ENCODE results near the gene CCT3. TPM values are rescaled to one million over a fixed set of nuclear protein-coding genes. Genes with fewer than 3 reads are reported as not detected.
"Not testable (repeated sequence)": the region's sequence is repeated elsewhere in the genome, so short reads cannot be mapped to it uniquely, and the experiment has no call there.

The CCT3 gene
- total RNA-seq, 2 donors from 2014 or later = 299 to 338 TPM

- H3K27me3 Mint-ChIP-seq = peaks cover 31 to 43% of the 10 kb centered on the region in 2 donors
- H3K27ac Mint-ChIP-seq = no peak overlapping the region
- no peak for DNase-seq (ENCODE audit: low spot score)
- no peaks in the 10 kb centered on the region for H3K4me1 Mint-ChIP-seq (ENCODE audit: low read depth in 2 of 2)
- ATAC-seq = no peak
- no peaks in the 10 kb centered on the region for H3K36me3 Mint-ChIP-seq
- no peaks in the 10 kb centered on the region for H3K9me3 Mint-ChIP-seq
- no peak overlapping the region for H3K4me3 Mint-ChIP-seq
These were observed 21.9 kb upstream of the CCT3 start for GRCh38 chr1:156359973-156360372.

GRCh38 chr1:156359249-156359648, 21.2 kb upstream of the CCT3 start:
- no peak overlapping the region for H3K4me3 Mint-ChIP-seq
- no peaks in the 10 kb centered on the region for H3K36me3 Mint-ChIP-seq
- no peak overlapping the region for H3K27ac Mint-ChIP-seq
- H3K4me1 Mint-ChIP-seq (ENCODE audit: low read depth in 2 of 2) = no peaks in the 10 kb centered on the region
- H3K27me3 Mint-ChIP-seq = peaks cover 25 to 37% of the 10 kb centered on the region in 2 donors
- no peak for ATAC-seq
- no peak for DNase-seq (ENCODE audit: low spot score)
- H3K9me3 Mint-ChIP-seq = no peaks in the 10 kb centered on the region

DNA sequence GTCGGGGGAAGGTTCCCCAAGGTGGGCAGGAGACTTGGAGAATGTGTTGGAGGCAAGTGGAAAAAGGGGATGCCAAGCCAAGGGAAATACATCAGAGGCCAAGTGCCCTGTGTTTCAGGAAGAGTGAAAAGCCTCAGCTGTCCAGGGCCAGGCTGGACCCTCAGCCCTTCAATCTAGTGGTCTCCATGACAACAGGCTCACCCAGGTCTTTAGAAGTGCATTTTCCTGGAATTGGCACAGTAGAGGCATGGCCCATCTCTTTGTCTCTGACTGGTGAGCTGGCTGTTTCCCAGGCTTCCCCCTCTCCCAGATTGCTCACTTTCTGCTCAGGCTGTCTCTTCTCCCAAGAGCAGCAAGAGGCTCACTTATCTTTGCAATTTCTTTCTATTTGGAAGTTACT, 20.5 kb upstream of the CCT3 start:
- H3K27me3 Mint-ChIP-seq = peaks cover 21 to 37% of the 10 kb centered on the region in 2 donors
- no peak for ATAC-seq

GRCh38 chr1:156357977-156358376, 19.9 kb upstream of the CCT3 start:
- Mint-ChIP-seq H3K4me1 (ENCODE audit: low read depth in 2 of 2) (no peaks in the 10 kb centered on the region), H3K27ac (no peak overlapping the region), H3K9me3 (no peaks in the 10 kb centered on the region), H3K36me3 (no peaks in the 10 kb centered on the region), H3K4me3 (no peak overlapping the region), H3K27me3 (peaks cover 21 to 37% of the 10 kb centered on the region in 2 donors)
- ATAC-seq (no peak), DNase-seq (ENCODE audit: low spot score) (no peak)

More for the DNA sequence above, 20.5 kb upstream of the CCT3 start:
- H3K4me3 Mint-ChIP-seq = no peak overlapping the region
- no peaks in the 10 kb centered on the region for H3K9me3 Mint-ChIP-seq
- no peak overlapping the region for H3K27ac Mint-ChIP-seq
- no peaks in the 10 kb centered on the region for H3K4me1 Mint-ChIP-seq (ENCODE audit: low read depth in 2 of 2)
- DNase-seq (ENCODE audit: low spot score) = no peak
- no peaks in the 10 kb centered on the region for H3K36me3 Mint-ChIP-seq

DNA sequence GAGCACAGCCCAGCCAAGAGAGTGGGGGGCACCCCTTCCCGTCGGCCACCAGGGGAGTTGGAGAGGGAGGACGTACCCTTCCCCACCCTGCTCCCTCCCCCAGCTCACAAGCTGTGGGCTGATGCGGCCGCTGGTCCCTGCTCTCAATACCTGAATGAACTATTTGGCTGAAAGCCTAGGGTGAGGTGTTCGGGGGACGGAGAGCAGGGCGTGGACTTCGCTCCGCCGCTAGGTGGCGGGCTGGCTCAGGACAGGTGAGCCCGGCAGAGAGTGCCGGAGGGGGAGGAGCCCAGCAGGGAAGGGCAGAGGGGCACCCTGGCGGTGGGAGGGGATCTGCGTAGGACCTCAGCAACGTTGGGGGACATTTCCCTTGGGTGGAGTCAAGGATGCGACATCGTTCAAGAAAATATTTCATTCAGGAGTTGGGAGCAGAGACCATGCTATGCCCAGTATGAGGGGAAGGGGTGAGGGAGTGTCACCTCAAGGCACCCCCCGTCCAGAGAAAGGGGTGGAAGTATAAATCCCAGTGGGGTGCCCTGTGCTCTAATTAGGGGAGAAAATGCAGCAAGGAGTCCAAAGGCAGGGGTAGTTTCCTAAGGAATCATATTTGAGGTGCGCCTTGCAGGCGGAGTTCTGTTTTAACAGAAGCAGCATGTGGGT, 18.9 kb upstream of the CCT3 start:
- no peaks in the 10 kb centered on the region for H3K4me1 Mint-ChIP-seq (ENCODE audit: low read depth in 2 of 2)
- peaks cover 21 to 37% of the 10 kb centered on the region in 2 donors for H3K27me3 Mint-ChIP-seq
- peak; percentile 81 to 86 for ATAC-seq
- no peaks in the 10 kb centered on the region for H3K36me3 Mint-ChIP-seq
- peak; percentile 67 for DNase-seq (ENCODE audit: low spot score)
- H3K27ac Mint-ChIP-seq = no peak overlapping the region
- H3K4me3 Mint-ChIP-seq = no peak overlapping the region
- H3K9me3 Mint-ChIP-seq = no peaks in the 10 kb centered on the region

DNA sequence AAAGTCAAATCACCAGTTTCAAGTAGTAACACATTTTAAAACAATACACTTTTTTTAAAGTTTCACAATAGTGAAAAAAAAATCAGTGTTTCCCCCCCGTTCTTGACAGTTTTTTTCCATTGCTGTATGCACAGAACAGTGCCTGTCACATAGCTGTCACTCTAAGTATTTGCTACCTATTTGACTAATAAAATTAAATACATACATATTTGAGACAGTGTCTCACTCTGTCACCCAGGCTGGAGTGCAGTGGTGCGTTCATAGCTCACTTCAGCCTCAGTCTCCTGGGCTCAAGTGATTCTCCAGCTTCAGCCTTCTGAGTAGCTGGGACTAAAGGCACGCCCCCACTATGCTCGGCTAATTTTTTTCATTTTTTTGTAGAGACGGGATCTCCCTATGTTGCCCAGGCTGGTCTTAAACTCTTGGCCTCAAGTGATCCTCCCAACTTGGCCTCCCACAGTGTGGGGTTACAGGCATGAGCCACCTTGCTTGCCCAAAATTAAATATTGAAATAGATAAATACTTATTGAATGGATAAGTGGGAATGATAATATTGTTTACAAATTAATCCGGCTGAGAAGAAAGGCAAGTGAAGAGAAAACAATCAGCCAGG, 18.3 kb upstream of the CCT3 start:
- ATAC-seq = no peak
- H3K4me1 Mint-ChIP-seq (ENCODE audit: low read depth in 2 of 2) = no peaks in the 10 kb centered on the region
- no peak overlapping the region for H3K27ac Mint-ChIP-seq
- peaks cover 22 to 37% of the 10 kb centered on the region in 2 donors for H3K27me3 Mint-ChIP-seq
- H3K36me3 Mint-ChIP-seq = no peaks in the 10 kb centered on the region
- no peak for DNase-seq (ENCODE audit: low spot score)
- H3K9me3 Mint-ChIP-seq = no peaks in the 10 kb centered on the region
- no peak overlapping the region for H3K4me3 Mint-ChIP-seq

GRCh38 chr1:156352481-156352880, 14.4 kb upstream of the CCT3 start:
- not testable (repeated sequence) for DNase-seq (ENCODE audit: low spot score); H3K9me3 Mint-ChIP-seq; H3K36me3 Mint-ChIP-seq; H3K4me1 Mint-ChIP-seq (ENCODE audit: low read depth in 2 of 2); ATAC-seq; H3K27ac Mint-ChIP-seq; H3K4me3 Mint-ChIP-seq
- peaks cover 8 to 17% of the 10 kb centered on the region in 2 donors for H3K27me3 Mint-ChIP-seq

GRCh38 chr1:156347331-156347730, 9.2 kb upstream of the CCT3 start:
- H3K27me3 Mint-ChIP-seq = peaks cover 19 to 24% of the 10 kb centered on the region in 2 donors
- H3K27ac Mint-ChIP-seq = no peak overlapping the region

DNA sequence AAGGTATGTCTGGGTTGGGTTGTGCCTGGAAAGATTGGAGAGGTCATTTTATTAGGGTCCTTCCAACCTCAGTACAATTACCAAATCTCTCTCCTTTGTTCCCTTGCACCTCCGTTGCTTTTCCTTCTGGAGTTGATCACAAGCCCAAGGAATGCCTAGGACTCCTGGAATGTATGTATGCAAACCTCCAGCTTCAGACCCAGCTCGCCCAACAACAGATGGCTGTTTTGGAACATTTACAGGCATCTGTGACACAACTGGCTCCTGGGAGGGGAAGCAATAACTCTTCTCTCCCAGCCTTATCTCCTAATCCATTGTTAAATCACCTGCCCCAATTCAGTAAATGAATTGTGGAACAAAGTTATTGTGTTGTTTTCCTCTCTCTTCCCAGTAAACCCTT, 8.5 kb upstream of the CCT3 start:
- Mint-ChIP-seq H3K4me1 (ENCODE audit: low read depth in 2 of 2) (no peaks in the 10 kb centered on the region), H3K27me3 (peaks cover 19 to 24% of the 10 kb centered on the region in 2 donors), H3K4me3 (no peak overlapping the region), H3K9me3 (no peaks in the 10 kb centered on the region), H3K36me3 (no peaks in the 10 kb centered on the region), H3K27ac (no peak overlapping the region)
- ATAC-seq (no peak), DNase-seq (ENCODE audit: low spot score) (no peak)

More at GRCh38 chr1:156347331-156347730, 9.2 kb upstream of the CCT3 start:
- Mint-ChIP-seq H3K36me3 (no peaks in the 10 kb centered on the region), H3K9me3 (no peaks in the 10 kb centered on the region), H3K4me3 (no peak overlapping the region), H3K4me1 (ENCODE audit: low read depth in 2 of 2) (no peaks in the 10 kb centered on the region)
- DNase-seq (ENCODE audit: low spot score) (no peak), ATAC-seq (no peak)

- ATAC-seq; H3K4me1 Mint-ChIP-seq (ENCODE audit: low read depth in 2 of 2); H3K27ac Mint-ChIP-seq; H3K4me3 Mint-ChIP-seq; H3K36me3 Mint-ChIP-seq; H3K9me3 Mint-ChIP-seq; DNase-seq (ENCODE audit: low spot score): not testable (repeated sequence)
- peaks cover 16 to 24% of the 10 kb centered on the region in 2 donors for H3K27me3 Mint-ChIP-seq
These were observed 7.9 kb upstream of the CCT3 start for GRCh38 chr1:156346035-156346434.

GRCh38 chr1:156344409-156344808, 6.3 kb upstream of the CCT3 start:
- no peak for DNase-seq (ENCODE audit: low spot score)
- H3K4me3 Mint-ChIP-seq = no peak overlapping the region
- no peaks in the 10 kb centered on the region for H3K36me3 Mint-ChIP-seq
- H3K27ac Mint-ChIP-seq = no peak overlapping the region
- H3K9me3 Mint-ChIP-seq = no peaks in the 10 kb centered on the region
- ATAC-seq = no peak
- H3K27me3 Mint-ChIP-seq = peaks cover 12 to 24% of the 10 kb centered on the region in 2 donors
- H3K4me1 Mint-ChIP-seq (ENCODE audit: low read depth in 2 of 2) = peaks cover 0 to under 1% of the 10 kb centered on the region in 2 donors

GRCh38 chr1:156342166-156342955, 4.3 kb upstream of the CCT3 start:
- no peak for DNase-seq (ENCODE audit: low spot score)
- Mint-ChIP-seq H3K27me3 (peaks cover 11 to 21% of the 10 kb centered on the region in 2 donors), H3K4me1 (ENCODE audit: low read depth in 2 of 2) (peaks cover 10 to 12% of the 10 kb centered on the region in 2 donors), H3K4me3 (no peak overlapping the region), H3K27ac (no peak overlapping the region), H3K36me3 (peaks cover 3% of the 10 kb centered on the region), H3K9me3 (no peaks in the 10 kb centered on the region)
- no peak for ATAC-seq

DNA sequence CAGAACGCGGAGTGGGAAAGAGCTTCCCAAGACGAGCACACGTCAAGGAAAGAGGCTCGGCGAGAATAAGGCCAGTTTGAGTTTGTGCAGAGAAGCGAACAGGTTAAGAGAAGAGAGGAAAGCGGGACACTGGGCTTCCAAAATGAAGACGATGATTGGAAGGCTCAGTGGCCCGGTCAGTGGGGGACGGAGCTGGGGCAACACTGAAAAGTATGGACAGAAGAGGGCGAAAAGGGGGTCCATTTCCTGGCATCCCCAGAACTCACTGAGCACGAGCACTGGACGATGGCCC, 258 bp downstream of the CCT3 start:
- peak overlapping the region; percentile 91 to 92 for H3K27ac Mint-ChIP-seq
- H3K4me3 Mint-ChIP-seq = peak overlapping the region; percentile 97
- H3K36me3 Mint-ChIP-seq = peaks cover 35% of the 10 kb centered on the region
- no peak for ATAC-seq
- no peak for DNase-seq (ENCODE audit: low spot score)
- H3K9me3 Mint-ChIP-seq = no peaks in the 10 kb centered on the region
- H3K4me1 Mint-ChIP-seq (ENCODE audit: low read depth in 2 of 2) = peaks cover 32 to 41% of the 10 kb centered on the region in 2 donors
- no peaks in the 10 kb centered on the region for H3K27me3 Mint-ChIP-seq

Data from natural killer cell treated with Interleukin-12 subunit alpha and Interleukin-12 subunit beta and Interleukin-15 and Interleukin-18, amount 100 ng/mL, for 72 hours (primary cell).